ENCODE measurements around the gene GCSH.

GCSH gene

GRCh38 chr16:81077076-81077940 is 18.9 kb downstream of the GCSH start, which contains the start of gene C16orf46:
Gene C16orf46 (minus strand): TSS chr16:81077238. CDS start chr16:81063955, 13,283 bp downstream.
- DNase-seq, result peak; percentile 98
- Histone ChIP-seq H3K36me3 (replicated peaks) (no peaks in the 10 kb centered on the region), H3K4me3 (ENCODE audit: low read depth, low read length) (peak within 1 kb of the TSS; percentile 84), H3K27me3 (replicated peaks) (no peaks in the 10 kb centered on the region), H3K27ac (peak within 1 kb of the TSS; percentile 95)
- in situ Hi-C loops (cut with HindIII; ENCODE audit: low pct_ligation_motif_present, low sequenced_read_pairs), result no loop called here
- no peak for TF ChIP-seq CTCF (IDR thresholded peaks at IDR 0.05; ENCODE audit: low read depth, low read length, missing control alignments)

DNA sequence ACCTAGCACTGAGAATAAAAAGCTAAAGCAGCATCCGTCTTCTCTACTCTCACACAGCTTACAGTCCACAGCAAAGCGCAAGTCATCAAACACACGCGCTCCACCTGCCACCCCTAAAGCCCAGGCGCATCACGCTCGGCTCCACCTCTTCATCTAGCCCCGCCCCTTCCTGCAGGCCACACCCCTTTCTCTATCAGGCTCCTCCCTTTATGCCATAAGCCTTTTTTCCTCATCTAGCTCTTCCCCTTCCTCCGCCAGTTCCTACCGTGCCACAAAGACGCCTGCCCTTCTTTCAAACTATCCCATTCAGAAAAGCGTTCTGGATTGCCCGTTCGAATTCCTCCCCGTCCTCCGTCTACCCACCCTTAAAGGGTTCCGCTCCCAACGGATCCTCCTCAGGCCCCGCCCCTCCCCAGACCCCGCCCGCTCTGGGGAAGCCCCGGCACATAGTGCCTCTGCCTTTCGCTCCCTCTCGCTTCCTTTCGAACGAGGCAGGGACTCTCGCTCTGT is 19.6 kb downstream of the GCSH start:
- TF ChIP-seq CTCF (IDR thresholded peaks at IDR 0.05; ENCODE audit: low read depth, low read length, missing control alignments), result no peak
- in situ Hi-C loops (cut with HindIII; ENCODE audit: low pct_ligation_motif_present, low sequenced_read_pairs), result no loop called here
- Histone ChIP-seq H3K27me3 (replicated peaks) (no peaks in the 10 kb centered on the region), H3K4me3 (ENCODE audit: low read depth, low read length) (peak overlapping the region; percentile 84), H3K36me3 (replicated peaks) (no peaks in the 10 kb centered on the region), H3K27ac (peak overlapping the region; percentile 95)
- peak; percentile 75 for DNase-seq

DNA sequence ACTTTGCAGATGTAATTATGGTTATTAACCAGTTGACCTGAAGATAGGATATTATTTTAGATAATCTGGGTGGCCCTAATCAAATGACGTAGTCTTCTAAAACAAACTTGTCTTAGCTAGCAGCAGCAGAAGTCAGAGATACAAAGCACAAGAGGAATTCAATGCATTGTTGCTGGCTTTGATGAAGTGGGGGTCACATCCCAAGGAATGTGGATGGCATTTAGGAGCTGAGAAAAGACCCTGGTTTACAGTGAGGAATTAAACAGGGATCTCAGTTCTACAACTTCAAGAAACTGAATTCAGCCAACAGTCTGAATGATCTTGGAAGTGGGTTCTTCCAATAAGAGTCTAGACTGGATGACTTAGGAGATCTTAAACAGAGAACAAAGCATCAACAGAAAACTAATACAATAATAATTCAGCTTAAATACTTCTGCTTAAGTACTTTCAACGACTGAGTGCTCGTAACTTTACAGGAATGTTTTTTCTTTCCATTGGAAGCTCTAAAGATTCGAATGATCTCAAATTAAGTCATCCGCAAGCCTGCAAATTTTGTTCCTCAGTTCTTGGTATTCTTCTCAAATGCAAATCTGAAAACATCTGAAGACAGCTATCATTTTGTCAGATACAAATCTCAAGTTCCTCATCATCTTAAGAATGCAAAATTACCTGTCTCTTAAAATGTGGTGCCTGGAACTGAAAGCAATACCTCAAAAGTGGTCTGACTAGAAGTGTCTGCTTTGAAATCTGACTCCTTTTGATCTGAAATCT is 22.4 kb downstream of the GCSH start:
- no peak for DNase-seq
- no peaks in the 10 kb centered on the region for H3K27me3 ChIP-seq (replicated peaks)
- H3K27ac ChIP-seq, result no peak overlapping the region
- TF ChIP-seq CTCF (IDR thresholded peaks at IDR 0.05; ENCODE audit: low read depth, low read length, missing control alignments), result no peak
- in situ Hi-C loops (cut with HindIII; ENCODE audit: low pct_ligation_motif_present, low sequenced_read_pairs), result no loop called here
- no peaks in the 10 kb centered on the region for H3K36me3 ChIP-seq (replicated peaks)
- H3K4me3 ChIP-seq (ENCODE audit: low read depth, low read length), result no peak overlapping the region

GRCh38 chr16:81071805-81072204 is 24.4 kb downstream of the GCSH start:
- no peak for TF ChIP-seq CTCF (IDR thresholded peaks at IDR 0.05; ENCODE audit: low read depth, low read length, missing control alignments)
- no peaks in the 10 kb centered on the region for H3K36me3 ChIP-seq (replicated peaks)
- DNase-seq, result peak; percentile 7
- H3K27me3 ChIP-seq (replicated peaks), result no peaks in the 10 kb centered on the region
- no peak overlapping the region for H3K27ac ChIP-seq
- in situ Hi-C loops (cut with HindIII; ENCODE audit: low pct_ligation_motif_present, low sequenced_read_pairs), result no loop called here
- H3K4me3 ChIP-seq (ENCODE audit: low read depth, low read length), result no peak overlapping the region

GRCh38 chr16:81070979-81071378 is 25.2 kb downstream of the GCSH start:
- TF ChIP-seq CTCF (IDR thresholded peaks at IDR 0.05; ENCODE audit: low read depth, low read length, missing control alignments), result no peak
- DNase-seq, result no peak
- no peak overlapping the region for H3K27ac ChIP-seq

More at GRCh38 chr16:81070979-81071378, 25.2 kb downstream of the GCSH start:
- no peaks in the 10 kb centered on the region for H3K27me3 ChIP-seq (replicated peaks)
- in situ Hi-C loops (cut with HindIII; ENCODE audit: low pct_ligation_motif_present, low sequenced_read_pairs), result no loop called here
- H3K4me3 ChIP-seq (ENCODE audit: low read depth, low read length), result no peak overlapping the region
- H3K36me3 ChIP-seq (replicated peaks), result no peaks in the 10 kb centered on the region

All from brain microvascular endothelial cell (primary cell).